ENCODE measurements around the gene OR10J5.
"Not testable (repeated sequence)": the region's sequence is repeated elsewhere in the genome, so short reads cannot be mapped to it uniquely, and the experiment has no call there.

The OR10J5 gene, protein sequence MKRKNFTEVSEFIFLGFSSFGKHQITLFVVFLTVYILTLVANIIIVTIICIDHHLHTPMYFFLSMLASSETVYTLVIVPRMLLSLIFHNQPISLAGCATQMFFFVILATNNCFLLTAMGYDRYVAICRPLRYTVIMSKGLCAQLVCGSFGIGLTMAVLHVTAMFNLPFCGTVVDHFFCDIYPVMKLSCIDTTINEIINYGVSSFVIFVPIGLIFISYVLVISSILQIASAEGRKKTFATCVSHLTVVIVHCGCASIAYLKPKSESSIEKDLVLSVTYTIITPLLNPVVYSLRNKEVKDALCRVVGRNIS

DNA sequence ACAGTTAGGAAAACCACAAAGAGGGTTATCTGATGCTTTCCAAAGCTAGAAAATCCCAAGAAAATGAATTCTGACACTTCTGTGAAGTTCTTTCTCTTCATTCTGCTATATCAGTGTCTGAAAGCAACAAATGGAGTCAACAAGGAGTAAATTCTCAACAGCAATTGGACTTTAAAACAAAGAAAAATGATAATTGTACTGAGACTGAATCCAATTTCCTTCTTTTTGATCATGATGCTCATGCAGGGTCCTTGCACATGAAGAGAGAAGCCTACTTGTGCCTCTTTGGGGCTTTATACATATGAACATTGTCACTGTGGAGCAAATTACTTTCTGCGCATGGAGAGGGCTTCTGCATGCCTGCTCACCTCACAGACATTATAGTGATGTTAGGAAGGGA is at the start of gene OR10J5:
TSS of gene OR10J5 (minus strand) at position 101 of the 400 bp plus-strand sequence. CDS start at position 101, 0 bp downstream.
- no peak for FAIRE-seq

DNA sequence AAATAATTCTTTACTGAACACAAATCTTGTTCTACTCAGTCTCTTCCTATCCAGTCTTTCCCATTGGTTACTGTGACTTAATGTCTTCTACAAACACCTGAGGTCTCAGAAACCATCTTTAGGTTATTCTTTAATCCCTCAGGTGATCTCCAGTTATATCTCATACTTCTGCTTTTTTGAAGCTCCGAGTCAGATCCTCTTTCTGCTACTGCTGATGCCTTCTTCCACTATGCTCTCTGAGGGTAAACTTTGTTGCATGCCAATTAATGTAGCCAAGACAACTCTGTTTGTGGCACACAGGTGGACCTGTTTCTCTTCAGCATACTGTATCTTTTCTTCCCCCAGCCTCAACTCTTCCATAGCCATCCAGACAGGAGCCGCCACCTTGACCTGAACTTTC is 48.7 kb upstream of the OR10J5 start:
- FAIRE-seq: no peak

DNA sequence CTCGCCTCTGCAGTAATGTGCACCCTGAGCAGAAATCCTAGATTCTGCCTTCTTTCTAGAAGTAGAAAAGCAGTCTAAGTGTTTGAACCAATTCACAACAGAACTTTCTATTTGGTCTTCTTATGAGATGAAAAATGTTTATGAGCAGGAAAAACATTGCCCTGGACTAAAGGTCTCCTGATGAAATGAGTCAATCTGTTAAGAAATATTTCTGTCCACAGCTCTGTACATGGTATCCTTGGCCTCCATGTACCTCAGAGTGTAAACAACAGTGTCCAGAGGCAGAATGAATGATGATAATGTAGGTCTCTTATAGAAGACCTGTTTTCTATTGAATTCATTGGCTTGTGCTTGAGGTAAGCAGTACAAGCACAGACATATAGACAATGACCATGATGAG is 45.6 kb upstream of the OR10J5 start:
- FAIRE-seq: no peak

DNA sequence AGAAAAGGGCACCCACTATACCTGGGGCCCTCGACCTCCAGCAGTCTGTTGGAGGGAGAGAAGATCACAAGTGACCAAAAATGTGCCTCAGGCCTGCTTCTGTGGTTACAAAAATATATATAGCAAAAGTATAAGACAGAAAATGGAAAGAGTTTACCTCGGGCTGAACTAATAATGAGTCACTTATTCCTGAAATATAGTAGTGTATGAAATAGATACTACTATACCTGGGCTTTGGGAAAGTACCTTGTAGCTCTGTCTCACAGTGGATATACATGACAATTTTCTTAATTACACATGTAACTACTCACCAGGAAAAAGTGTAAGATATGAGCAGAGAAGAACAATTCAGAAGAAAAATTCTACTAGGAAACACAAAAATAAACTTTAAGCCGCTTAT is 44.5 kb upstream of the OR10J5 start:
- no peak for FAIRE-seq

DNA sequence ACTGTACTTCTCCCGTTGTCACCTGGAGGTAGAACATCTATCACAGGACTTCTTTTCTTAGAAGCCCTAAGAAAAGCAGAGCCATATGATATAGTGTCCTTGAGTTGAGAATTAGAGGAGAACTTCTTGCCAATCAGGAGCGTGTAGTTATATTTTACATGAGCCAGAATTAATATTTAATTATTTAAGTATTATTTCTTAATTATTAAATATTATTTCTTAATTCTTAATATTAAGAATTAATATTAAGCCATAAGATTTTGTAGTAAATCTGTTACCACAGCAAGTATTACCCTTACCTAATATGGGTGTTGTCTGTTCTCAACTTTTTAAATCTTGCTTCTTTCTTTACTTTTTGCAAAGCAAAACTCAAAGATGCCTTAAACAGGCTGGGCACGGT is 41.6 kb upstream of the OR10J5 start:
- FAIRE-seq: no peak

DNA sequence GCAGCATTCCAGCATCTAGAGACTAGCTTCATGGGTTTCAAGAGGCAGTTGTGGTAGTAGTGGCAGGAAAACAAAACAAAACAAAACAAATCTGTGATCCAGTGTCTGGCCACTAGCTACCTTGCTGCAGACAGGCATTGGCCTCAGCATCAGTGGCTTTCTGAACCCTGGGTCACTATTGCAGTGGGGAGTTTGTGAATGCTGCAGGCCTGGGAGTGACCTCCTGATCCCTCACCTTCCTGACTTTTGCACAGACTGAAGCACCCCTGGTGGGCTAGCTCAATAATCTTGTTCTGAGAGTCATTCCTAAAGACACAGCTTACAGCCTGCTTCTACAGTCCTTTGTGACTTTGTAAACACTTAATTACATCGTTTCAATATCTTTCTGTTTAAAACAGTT is 26.9 kb upstream of the OR10J5 start:
- no peak for FAIRE-seq

DNA sequence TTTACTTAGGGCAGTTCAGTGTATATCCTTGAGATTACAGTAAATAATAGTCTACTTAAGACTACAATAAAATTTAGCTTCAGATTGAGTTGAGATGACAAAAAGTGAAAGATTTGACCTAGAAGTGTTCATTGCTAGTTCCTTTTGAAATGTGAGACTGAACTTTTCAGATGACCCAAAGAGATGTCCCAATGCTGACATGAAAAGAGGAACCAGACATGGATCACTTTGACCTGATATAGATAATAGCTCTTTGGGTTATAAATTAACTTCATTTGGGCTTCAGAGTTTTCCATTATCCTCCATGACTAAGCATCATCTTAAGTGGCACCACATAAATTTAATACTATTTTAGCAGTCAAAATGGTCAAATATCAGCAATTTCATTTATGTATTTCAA is 25.7 kb upstream of the OR10J5 start:
- no peak for FAIRE-seq

DNA sequence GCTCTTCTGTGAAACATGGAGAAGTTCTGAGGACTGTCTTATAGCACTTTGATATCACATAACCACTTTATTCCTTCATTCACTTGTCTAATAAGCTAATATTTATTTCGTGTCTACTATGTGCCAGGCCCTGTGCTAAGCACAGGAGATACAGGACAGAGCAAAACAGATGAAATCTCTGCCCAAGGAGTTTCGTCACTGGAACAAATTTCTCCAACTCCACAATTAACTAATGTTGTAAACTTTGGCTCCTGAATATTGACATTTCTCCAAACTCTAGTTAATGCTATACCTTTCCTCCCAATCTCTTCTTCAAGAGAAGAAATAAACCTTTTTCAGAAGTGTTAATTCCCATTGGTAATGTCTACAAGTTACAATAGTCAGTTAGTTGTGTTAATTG is 24.8 kb upstream of the OR10J5 start:
- FAIRE-seq: no peak

DNA sequence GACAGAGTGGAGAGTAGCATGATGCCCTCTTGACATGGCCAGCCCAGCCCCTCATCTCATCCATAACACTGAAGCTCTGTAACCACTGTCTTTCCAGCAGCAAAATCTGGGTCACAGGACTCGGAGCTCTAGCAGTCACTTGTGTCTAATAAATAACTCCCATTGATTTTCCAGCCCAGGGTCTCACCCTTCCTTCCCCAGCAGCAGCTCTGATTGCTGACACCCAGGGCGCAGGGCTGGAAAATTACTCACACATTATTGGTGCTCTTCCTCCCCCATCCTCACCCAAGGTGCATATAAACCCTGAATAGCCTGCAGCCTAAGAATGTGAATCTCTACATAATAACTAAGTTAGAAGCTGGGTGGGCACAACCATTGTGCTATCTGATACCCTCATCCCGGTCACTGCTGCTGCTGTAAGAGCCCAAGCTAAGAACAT is 21.1 kb upstream of the OR10J5 start:
- no peak for FAIRE-seq

DNA sequence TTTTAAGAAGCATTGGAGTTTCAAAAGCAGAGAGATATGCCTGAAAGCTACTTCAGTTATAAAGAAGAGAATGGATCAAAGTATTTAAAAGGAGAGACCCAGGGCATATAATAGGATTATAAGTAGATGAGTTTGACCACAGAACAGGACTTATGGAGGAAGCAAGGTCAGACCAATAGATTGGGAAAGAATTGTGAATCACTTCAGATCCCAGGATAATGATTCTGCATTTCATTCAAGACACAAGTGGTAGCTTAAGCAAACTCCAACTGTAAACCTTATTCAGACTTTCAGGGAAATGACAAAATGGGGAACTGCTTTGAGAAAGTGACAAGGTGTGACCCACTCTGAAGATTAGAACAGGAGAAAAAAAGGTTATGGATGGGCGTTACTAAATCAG is 18.9 kb upstream of the OR10J5 start:
- no peak for FAIRE-seq

DNA sequence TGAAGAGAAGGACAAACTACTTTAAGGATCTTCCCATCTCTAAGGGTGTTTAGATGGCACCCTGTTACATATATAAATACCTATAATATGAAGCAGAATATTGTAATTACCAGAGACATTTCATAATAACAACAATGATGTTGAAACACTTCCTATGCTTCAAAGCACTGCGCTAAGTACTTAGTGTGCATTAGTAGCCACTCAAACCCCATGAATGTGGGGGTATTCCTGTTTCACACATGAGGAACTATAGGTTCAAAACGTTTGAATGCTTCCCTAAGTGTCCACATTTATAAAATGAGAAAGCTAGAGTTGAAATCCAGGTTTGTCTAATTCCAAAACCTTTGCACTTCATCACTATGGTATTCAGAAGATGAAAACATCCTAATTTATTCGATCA is 18.5 kb upstream of the OR10J5 start:
- no peak for FAIRE-seq

DNA sequence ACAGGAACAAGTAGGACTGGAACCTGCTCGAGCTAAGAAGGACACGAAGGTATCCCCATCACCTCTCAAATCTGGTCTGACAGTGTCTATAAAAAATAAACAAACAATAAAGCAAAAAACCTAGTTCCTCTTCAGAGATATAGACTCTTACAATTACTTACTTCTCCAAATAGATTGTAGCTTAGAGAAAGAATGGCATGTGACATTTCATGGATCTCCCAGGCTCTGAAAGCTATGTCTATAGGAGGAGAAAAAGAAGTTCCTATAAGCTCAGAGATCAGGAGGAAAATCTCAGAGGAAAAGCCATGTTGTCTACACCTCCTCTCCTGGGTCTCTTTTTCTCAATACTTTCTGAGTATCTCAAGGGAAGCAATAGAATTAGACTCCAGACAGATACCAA is 12.3 kb upstream of the OR10J5 start:
- no peak for FAIRE-seq

DNA sequence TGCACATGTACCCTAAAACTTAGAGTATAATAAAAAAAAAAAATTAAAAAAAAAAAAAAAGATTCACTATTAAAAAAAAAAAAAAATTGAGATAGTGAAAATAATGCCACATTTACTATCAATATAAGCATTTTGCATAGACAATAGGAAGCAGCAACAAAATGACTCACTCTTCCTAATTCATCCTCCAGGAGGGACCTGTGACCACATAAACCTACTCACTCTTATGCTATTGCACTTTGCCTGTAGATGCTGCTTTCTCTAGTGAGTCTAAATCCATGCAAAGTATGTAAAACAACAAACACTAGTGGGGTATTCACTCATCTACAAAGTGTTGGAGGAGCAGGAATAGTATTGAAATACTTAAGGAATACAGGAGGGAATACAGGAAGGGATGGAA is 2.9 kb downstream of the OR10J5 start:
- FAIRE-seq: no peak

DNA sequence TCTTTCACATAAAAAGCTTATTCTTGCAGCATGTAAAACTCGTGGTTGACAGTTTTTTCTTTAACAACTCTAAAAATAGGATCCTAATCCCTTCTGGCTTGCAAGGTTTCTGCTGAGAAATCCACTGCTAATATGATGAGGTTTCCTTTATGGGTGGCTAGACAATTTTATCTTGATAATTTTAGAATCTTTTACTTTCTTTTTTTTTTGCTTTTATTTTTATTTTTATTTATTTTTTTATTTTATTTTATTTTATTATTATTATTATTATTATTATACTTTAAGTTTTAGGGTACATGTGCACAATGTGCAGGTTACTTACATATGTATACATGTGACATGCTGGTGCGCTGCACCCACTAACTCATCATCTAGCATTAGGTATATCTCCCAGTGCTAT is 11.0 kb downstream of the OR10J5 start:
- not testable (repeated sequence) for FAIRE-seq

DNA sequence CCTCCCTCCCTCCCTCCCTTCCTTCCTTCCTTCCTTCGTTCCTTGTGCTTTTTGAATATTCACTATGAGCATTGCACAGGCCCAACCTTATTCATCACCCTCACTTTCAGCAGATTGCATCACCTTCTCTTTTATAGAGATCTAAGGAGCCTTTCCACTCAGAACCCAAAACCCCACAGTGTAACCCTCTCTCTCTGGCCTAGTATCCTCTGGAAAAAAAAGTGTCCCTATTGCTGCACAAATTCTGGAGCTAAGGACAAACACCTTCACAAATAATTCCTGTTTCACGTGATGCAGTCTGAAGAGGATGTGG is 25.6 kb downstream of the OR10J5 start:
- no peak for FAIRE-seq

DNA sequence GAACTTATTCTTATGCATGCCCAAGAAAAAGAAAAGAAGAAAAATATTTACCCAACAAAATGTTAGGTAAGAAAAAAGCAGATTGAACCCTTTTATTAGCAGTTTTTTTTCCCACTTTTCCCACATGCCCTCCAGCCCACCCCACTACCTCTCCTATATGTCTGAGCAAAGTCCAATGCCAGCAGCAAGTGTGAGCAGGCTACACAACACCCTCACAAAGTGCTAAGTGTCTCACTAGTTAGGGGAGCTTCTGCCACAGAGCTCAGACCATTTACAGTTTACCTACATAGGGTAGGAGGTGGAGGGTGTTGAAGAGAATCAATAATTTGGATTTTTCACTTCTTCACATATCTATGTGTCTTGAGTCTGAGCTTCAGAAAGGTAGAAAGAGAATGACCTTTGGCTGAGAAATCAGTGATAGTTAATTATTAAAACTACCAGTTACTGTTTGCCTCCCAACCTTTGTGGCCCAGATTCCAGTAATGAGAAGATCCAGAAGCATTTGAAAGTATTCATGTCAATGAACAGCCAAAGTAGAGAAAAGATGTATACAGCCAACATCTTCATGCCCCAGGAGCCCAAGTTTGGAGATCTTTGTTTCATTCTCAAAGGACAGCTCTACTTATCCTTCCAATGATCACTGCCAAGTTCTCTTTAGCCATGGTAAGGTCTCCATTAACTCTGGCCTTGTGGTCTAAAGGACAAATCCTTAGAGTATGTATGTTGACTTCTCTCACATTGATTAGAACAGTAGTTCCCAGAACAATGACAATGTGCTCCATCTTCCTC is 26.2 kb downstream of the OR10J5 start:
- FAIRE-seq: no peak

DNA sequence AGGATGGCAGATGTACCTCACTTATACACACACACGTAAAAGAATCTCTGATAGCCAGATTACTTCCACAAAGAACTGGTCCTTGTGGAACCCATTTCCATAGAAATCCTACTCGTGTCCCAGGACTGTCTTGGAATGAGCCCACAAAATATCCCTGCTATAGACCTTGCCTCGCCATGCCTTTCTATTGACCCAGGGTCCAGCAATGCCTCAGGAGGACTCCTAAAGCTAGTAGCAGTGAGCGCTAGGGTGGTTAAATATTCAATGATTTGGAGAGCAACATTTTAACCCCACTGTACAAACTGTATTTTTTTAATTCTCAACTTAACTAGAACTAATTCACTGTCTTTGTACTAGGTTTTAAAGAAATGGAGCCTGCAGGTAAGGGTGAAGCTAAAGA is 26.9 kb downstream of the OR10J5 start:
- FAIRE-seq: no peak

DNA sequence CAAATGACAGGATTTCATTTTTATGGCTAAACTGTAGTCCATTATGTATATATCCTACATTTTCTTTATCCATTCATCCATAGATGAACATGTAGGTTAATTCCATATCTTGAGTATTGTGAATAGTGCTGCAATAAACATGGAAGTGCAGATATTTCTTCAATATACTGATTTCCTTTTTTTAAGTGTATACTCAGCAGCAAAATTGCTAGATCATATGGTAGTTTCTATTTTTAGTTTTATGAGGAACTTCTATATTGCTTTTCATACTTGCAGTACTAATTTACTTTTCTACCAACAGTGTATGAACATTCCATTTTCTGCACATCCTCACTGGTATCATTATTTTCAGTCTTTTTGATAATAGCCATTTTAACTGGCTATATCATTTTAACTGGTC is 30.1 kb downstream of the OR10J5 start:
- FAIRE-seq: no peak

DNA sequence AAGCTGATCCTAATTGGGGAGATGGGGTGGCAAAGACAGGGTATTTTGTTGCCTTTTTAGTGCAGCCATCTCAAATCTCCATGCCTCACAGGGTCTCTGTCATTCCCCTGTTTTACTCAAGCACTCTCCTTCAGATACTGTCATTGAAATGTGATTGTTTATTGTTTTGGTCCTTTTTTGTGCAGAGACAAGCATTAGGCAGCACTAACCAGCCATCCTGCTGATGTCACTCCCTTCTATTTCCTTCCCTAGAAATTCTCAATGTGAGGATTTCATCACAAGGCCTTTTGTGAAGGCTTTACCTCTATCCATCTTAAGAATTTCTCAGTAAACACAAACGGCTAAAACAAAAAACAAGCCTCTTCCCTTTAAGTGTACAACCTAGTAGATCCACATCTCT is 34.7 kb downstream of the OR10J5 start:
- no peak for FAIRE-seq

DNA sequence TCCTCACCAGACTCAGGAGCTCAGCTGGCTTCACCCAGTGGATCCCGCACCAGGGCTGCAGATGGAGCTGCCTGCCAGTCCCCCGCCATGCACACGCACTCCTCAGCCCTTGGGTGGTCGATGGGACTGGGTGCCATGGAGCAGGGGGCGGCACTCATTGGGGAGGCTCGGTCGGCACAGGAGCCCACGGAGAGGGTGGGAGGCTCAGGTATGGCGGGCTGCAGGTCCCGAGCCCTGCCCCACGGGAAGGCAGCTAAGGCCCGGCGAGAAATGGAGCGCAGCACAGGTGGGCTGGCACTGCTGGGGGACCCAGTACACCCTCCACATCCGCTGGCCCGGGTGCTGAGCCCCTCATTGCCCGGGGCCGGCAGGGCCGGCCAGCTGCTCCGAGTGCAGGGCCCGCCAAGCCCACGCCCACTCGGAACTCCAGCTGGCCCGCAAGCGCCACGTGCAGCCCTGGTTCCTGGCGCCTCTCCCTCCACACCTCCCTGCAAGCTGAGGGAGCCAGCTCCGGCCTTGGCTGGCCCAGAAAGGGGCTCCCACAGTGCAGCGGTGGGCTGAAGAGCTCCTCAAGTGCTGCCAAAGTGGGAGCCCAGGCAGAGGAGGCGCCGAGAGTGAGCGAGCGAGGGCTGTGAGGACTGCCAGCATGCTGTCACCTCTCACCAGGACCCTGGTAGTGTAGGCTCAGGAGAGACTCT is 41.1 kb downstream of the OR10J5 start:
- not testable (repeated sequence) for FAIRE-seq

DNA sequence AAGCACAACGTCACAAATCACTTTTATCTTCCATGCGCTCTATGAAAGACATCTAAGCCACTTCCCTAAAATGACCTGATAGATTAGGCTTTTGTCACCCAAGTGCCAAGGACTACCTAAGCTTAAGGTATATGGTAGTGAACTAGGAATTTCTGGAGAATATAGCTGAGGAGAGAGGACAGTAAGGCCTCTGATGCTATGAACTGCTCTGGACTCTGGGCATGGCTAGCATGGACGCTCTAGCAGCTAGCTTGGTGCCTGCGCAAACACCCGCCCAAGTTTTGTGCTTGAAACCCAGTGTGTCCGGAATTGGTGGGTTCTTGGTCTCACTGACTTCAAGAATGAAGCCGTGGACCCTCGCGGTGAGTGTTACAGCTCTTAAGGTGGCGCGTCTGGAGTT is 42.5 kb downstream of the OR10J5 start:
- FAIRE-seq: no peak

DNA sequence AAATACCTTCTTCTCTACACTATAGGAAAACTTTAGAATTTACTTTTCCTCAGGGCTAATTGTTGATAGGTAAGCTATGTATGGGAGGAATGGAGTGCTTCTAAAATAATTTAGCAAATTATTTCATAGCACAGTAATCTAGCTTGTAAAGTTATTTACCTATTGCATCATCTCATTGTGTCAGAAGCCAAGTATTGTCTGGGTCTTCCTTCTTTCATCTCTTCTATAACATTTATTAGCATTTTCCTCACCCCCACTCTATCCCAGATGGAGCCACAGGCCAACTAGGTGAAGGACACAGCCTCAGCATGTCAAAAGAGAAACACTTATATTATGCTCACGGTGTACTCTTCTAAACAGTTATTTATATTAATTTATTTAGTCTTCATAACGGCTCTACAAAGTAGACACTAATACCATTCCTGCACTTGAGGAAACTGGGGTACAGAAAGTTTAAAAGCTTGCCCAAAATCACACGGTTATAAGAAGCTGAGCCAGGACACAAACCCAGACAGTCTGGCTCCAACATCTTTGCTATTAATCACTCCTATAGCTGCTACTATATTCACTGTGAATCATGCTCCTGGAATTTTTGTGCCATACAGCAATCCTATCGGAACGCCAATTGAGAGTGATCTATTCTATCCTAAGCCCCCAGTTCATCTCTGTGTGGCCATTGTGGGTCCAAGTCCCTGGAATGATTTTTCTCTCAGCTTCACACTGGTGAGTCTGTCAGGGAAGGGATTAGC is 43.1 kb downstream of the OR10J5 start:
- no peak for FAIRE-seq

All from A204.1 (cell line).